ENCODE measurements around the gene SLC35A2.
A peak's percentile ranks its signal among the peaks of the same experiment; 100 is the strongest.
"Not testable (repeated sequence)": the region's sequence is repeated elsewhere in the genome, so short reads cannot be mapped to it uniquely, and the experiment has no call there.

The SLC35A2 gene

DNA sequence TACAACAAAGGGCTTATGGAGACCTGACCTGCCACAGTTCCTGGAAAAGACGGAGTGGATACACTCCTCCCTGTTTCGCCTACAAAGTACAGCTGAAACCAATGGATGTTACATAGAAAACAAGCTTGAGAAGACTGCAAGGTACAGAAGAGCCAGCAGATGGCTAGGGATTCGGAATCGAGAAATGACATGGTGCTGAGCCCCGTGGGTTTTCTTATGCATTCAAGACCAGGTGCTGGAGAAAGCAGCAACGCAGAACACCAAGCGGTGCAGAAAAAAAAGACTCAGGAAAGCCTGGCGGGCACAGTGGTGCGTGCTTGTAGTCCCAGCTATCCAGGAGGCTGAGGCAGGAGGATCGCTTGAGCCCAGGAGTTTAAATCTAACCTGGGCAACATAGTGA is 27.7 kb downstream of the SLC35A2 start:
- TF ChIP-seq, protein P1, sequence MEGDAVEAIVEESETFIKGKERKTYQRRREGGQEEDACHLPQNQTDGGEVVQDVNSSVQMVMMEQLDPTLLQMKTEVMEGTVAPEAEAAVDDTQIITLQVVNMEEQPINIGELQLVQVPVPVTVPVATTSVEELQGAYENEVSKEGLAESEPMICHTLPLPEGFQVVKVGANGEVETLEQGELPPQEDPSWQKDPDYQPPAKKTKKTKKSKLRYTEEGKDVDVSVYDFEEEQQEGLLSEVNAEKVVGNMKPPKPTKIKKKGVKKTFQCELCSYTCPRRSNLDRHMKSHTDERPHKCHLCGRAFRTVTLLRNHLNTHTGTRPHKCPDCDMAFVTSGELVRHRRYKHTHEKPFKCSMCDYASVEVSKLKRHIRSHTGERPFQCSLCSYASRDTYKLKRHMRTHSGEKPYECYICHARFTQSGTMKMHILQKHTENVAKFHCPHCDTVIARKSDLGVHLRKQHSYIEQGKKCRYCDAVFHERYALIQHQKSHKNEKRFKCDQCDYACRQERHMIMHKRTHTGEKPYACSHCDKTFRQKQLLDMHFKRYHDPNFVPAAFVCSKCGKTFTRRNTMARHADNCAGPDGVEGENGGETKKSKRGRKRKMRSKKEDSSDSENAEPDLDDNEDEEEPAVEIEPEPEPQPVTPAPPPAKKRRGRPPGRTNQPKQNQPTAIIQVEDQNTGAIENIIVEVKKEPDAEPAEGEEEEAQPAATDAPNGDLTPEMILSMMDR (IDR thresholded peaks at IDR 0.05; ENCODE audit: insufficient read depth, low read depth, low read length, missing control alignments) = no peak
- DNase-seq (ENCODE audit: low read depth) = no peak
- H3K4me3 ChIP-seq (ENCODE audit: low read length) = no peak overlapping the region

DNA sequence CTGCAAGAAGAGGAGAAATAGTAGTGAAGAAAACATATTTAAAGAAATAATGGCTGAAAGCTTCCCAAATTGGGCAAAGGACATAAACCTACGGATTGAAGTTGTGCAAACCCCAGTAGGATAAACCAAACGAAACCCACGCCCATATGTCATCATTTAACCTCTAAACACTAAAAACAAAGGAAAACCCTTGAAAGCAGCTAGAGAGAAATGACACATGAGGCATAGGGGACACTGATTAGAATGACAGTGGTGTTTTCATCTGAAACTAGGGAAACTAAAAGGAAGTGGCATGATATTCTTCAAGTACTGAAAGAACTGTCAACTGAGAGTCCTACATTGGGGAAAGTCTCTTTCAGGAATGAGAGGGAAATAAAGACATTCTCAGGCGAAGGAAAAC is 34.5 kb downstream of the SLC35A2 start:
- not testable (repeated sequence) for H3K4me3 ChIP-seq (ENCODE audit: low read length); DNase-seq (ENCODE audit: low read depth)

DNA sequence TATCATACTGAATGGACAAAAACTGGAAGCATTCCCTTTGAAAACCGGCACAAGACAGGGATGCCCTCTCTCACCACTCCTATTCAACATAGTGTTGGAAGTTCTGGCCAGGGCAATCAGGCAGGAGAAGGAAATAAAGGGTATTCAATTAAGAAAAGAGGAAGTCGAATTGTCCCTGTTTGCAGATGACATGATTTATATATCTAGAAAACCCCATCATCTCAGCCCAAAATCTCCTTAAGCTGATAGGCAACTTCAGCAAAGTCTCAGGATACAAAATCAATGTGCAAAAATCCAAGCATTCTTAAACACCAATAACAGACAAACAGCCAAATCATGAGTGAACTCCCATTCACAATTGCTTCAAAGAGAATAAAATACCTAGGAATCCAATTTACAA is 39.4 kb downstream of the SLC35A2 start:
- not testable (repeated sequence) for H3K4me3 ChIP-seq (ENCODE audit: low read length); DNase-seq (ENCODE audit: low read depth)

DNA sequence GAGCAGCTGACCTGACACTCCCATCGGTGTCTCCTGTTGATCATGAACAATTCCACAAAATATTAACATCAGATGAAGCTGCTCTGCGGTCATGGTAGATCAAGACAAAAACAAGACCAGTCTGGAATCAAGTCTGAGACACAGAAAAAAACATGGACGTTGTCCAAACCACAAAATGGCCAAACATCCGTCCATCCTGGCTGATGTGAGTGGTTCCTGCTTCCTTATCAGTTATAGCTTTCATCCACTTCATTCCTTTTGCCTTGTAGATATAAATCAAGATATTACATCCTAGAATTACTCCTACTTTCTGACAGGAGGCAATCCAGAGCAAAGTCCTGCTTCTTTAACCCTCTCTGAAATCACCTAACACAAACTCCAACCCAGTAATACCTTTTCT is 47.2 kb downstream of the SLC35A2 start:
- TF ChIP-seq, protein P1 (IDR thresholded peaks at IDR 0.05; ENCODE audit: insufficient read depth, low read depth, low read length, missing control alignments) = no peak
- H3K4me3 ChIP-seq (ENCODE audit: low read length) = no peak overlapping the region
- DNase-seq (ENCODE audit: low read depth) = peak; percentile 29

DNA sequence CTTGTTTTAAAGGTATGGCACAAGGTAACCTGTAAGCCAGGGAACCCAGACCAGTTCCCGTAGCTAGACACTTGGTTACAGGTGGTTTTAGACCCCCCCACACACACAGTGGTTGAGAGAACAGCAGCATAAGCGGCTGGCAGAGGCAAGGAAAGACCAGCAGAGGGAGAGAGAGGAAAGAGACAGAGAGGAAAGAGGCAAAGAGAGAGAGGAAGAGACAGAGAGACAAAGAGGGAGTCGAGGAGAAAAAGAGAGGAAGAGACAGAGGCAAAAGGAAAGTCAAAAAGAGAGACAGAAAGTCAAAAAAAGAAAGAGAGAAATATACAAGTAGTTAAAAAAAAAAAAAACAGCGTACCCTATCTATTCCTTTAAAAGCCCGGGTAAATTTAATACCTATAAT is 56.5 kb downstream of the SLC35A2 start:
- TF ChIP-seq, protein P1 (IDR thresholded peaks at IDR 0.05; ENCODE audit: insufficient read depth, low read depth, low read length, missing control alignments) = peak; percentile 45
- DNase-seq (ENCODE audit: low read depth) = peak; percentile 28

DNA sequence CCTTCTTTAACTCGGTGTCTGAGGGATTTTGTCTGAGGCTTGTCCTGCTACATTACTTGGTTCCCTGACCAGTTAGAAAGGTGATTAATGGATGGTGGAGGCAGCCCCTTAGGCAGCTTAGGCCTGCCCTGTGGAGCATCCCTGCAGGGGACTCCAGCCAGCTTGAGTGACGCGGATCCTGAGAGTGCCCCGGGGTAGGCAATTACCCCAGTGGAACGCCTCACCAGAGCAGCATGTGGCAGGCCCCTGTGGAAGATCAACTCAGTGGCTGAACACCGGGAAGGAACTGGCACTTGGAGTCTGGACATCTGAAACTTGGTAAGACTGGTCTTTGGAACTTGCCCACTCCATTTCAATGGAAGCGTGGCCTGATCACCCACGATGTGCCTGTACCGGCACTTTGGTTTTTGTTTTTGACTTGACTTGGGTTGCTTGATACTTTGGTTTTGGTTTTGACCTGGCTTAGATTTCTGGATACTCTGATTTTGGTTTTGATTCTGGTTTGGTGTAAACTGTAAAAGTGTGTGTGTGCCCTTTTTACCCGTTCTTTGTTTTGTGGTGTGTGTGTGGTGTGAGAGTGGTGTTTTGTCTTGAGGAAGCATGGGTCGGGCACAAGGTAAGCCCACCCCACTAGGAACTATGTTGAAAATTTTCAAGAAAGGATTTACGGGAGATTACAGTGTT is 57.2 kb downstream of the SLC35A2 start:
- H3K4me3 ChIP-seq (ENCODE audit: low read length); DNase-seq (ENCODE audit: low read depth): not testable (repeated sequence)

More for the DNA sequence above, 56.5 kb downstream of the SLC35A2 start:
- no peak overlapping the region for H3K4me3 ChIP-seq (ENCODE audit: low read length)

DNA sequence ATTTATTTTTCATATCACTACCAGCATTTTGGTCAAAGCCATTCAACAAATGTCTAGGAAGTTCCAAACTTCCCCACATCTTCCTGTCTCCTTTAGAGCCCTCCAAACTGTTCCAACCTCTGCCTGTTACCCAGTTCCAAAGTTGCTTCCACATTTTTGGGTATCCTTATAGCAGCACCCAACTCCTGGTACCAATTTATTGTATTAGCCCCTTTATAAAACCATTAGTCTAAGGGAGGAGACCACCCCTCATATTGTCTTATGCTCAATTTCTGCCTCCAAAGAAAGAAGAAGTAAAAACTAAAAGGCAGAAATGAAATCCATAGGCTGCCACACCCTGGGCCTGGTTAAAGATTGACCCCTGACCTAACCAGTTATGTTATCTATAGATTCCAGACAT is 58.0 kb downstream of the SLC35A2 start:
- H3K4me3 ChIP-seq (ENCODE audit: low read length); DNase-seq (ENCODE audit: low read depth): not testable (repeated sequence)
